ENCODE results near the gene VWF. TPM values are rescaled to one million over a fixed set of nuclear protein-coding genes. Genes with fewer than 3 reads are reported as not detected.
"Not testable (repeated sequence)": the region's sequence is repeated elsewhere in the genome, so short reads cannot be mapped to it uniquely, and the experiment has no call there.

Gene VWF
- total RNA-seq, 1 donor from 2014 or later = 0.16 TPM

GRCh38 chr12:6038160-6038559, 86.3 kb downstream of the VWF start:
- peak; percentile 53 for DNase-seq (ENCODE audit: low read depth)

GRCh38 chr12:6037459-6037858, 87.0 kb downstream of the VWF start:
- no peak for DNase-seq (ENCODE audit: low read depth)

GRCh38 chr12:6036509-6036908, 88.0 kb downstream of the VWF start:
- DNase-seq (ENCODE audit: low read depth) = no peak

- no peak for DNase-seq (ENCODE audit: low read depth)
These were observed 89.9 kb downstream of the VWF start for GRCh38 chr12:6034596-6034995.

GRCh38 chr12:6033546-6033945, 90.9 kb downstream of the VWF start:
- peak; percentile 44 for DNase-seq (ENCODE audit: low read depth)

GRCh38 chr12:6032726-6033125, 91.7 kb downstream of the VWF start:
- DNase-seq (ENCODE audit: low read depth) = no peak

- no peak for DNase-seq (ENCODE audit: low read depth)
These were observed 93.5 kb downstream of the VWF start for GRCh38 chr12:6031001-6031400.

GRCh38 chr12:6030081-6030480, 94.4 kb downstream of the VWF start:
- DNase-seq (ENCODE audit: low read depth) = no peak

- no peak for DNase-seq (ENCODE audit: low read depth)
These were observed 95.1 kb downstream of the VWF start for GRCh38 chr12:6029401-6029800.

- no peak for DNase-seq (ENCODE audit: low read depth)
These were observed 97.5 kb downstream of the VWF start for GRCh38 chr12:6026998-6027397.

GRCh38 chr12:6025703-6026298, 98.7 kb downstream of the VWF start:
- DNase-seq (ENCODE audit: low read depth) = not testable (repeated sequence)

GRCh38 chr12:6024066-6024465, 100.4 kb downstream of the VWF start:
- DNase-seq (ENCODE audit: low read depth) = not testable (repeated sequence)

GRCh38 chr12:6020930-6021329, 103.5 kb downstream of the VWF start:
- DNase-seq (ENCODE audit: low read depth) = no peak

GRCh38 chr12:6020511-6020910, 104.0 kb downstream of the VWF start:
- not testable (repeated sequence) for DNase-seq (ENCODE audit: low read depth)

GRCh38 chr12:6019256-6019655, 105.2 kb downstream of the VWF start:
- DNase-seq (ENCODE audit: low read depth) = not testable (repeated sequence)

- no peak for DNase-seq (ENCODE audit: low read depth)
These were observed 106.2 kb downstream of the VWF start for GRCh38 chr12:6018265-6018664.

GRCh38 chr12:6016756-6017155, 107.7 kb downstream of the VWF start:
- no peak for DNase-seq (ENCODE audit: low read depth)

GRCh38 chr12:6016004-6016403, 108.5 kb downstream of the VWF start:
- DNase-seq (ENCODE audit: low read depth) = not testable (repeated sequence)

- DNase-seq (ENCODE audit: low read depth) = not testable (repeated sequence)
These were observed 109.2 kb downstream of the VWF start for GRCh38 chr12:6015271-6015670.

- not testable (repeated sequence) for DNase-seq (ENCODE audit: low read depth)
These were observed 113.7 kb downstream of the VWF start for GRCh38 chr12:6010631-6011350.

GRCh38 chr12:5997260-5997659, 127.2 kb downstream of the VWF start:
- no peak for DNase-seq (ENCODE audit: low read depth)

- no peak for DNase-seq (ENCODE audit: low read depth)
These were observed 128.0 kb downstream of the VWF start for GRCh38 chr12:5996459-5996858.

GRCh38 chr12:5989621-5990020, 134.8 kb downstream of the VWF start:
- DNase-seq (ENCODE audit: low read depth) = no peak
